ENCODE results near the gene TUBA8.

DNA sequence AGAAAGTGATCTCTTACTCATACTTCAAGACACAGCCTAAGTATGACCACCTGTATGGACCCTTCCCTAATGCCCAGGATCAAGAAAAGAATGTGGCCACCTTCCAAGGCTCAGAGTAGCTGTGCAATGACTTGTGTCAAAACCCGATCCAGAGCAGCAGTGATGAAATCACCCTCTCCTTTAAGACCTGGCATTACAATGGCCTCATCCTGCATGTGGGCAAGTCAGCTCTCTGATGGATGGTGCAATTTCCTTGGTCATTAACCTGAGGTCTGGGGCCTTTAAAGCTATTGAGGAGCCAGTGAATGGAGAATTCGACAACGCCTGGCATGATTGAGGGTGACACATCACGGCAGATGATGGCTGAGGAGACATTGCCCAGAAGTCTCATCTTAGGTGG lies 9.1 kb upstream of the TUBA8 start:
- TF ChIP-seq EZH2phosphoT487 (IDR thresholded peaks at IDR 0.05; ENCODE audit: insufficient read depth, low read depth) (no peak), EZH2 (IDR thresholded peaks at IDR 0.05; ENCODE audit: insufficient read depth, poor library complexity, severe bottlenecking) (no peak)

Data from GM23248 (cell line).